GM12878 (cell line): ENCODE measurements around the gene HECTD2.

Experiments
- CHD4 ChIP-seq: fragments of 200-600 bp; sonication (generic); IDR thresholded peaks from 2 replicates; pipeline ENCODE4 v1.6.1; 2016; ENCODE audit warnings: mild to moderate bottlenecking
- CREB1 ChIP-seq: IDR thresholded peaks from 2 replicates; pipeline ENCODE4 v1.6.1; 2012; ENCODE audit warnings: low read depth, mild to moderate bottlenecking, inconsistent platforms
- CTCF ChIP-seq, 3 experiments: IDR thresholded peaks in 2 of 3; conservative IDR thresholded peaks in 1 of 3; 2 replicates each; pipeline ENCODE4 v1.5.1; 2011; ENCODE audit warnings: low read depth in 3 of 3, low read length in 3 of 3, mild to moderate bottlenecking in 3 of 3, control low read depth in 2 of 3, moderate library complexity in 2 of 3, inconsistent platforms in 1 of 3, mixed read lengths in 1 of 3; ENCODE audit not compliant: control insufficient read depth in 2 of 3, insufficient read depth in 1 of 3; ENCODE audit errors: extremely low read depth in 1 of 3
- EGR1 ChIP-seq, 2 experiments: IDR thresholded peaks; 1 replicate in 1 of 2; 2 replicates in 1 of 2; pipeline ENCODE4 v1.6.1; 2011 to 2012; ENCODE audit warnings: low read depth in 2 of 2, low read length in 2 of 2, borderline replicate concordance in 1 of 2, mild to moderate bottlenecking in 1 of 2, moderate library complexity in 1 of 2
- EP300 ChIP-seq, 2 experiments: fragments of 150-350 bp in 1 of 2; IDR thresholded peaks; 2 replicates each; pipeline ENCODE4 v1.6.1; 2011 to 2012; ENCODE audit warnings: low read depth in 2 of 2, low read length in 2 of 2, borderline replicate concordance in 1 of 2, improper control_type of control experiment in 1 of 2, inconsistent platforms in 1 of 2; ENCODE audit not compliant: control insufficient read depth in 1 of 2
- FOS ChIP-seq: IDR thresholded peaks from 3 replicates; pipeline ENCODE4 v1.6.1; 2011; ENCODE audit warnings: borderline replicate concordance; ENCODE audit not compliant: insufficient read length; ENCODE audit errors: extremely low read depth
- FOXK2 ChIP-seq: fragments of 450-650 bp; IDR thresholded peaks from 2 replicates; pipeline ENCODE4 v1.6.1; 2017; ENCODE audit warnings: mild to moderate bottlenecking, moderate library complexity
- KDM1A ChIP-seq: fragments of 200-600 bp; sonication (generic); IDR thresholded peaks from 2 replicates; pipeline ENCODE4 v1.6.1; 2016; ENCODE audit warnings: borderline replicate concordance
- NFYA ChIP-seq: IDR thresholded peaks from 2 replicates; pipeline ENCODE4 v1.6.1; 2011; ENCODE audit warnings: low read depth, mild to moderate bottlenecking, low read length, improper control_type of control experiment, borderline replicate concordance
- NRF1 ChIP-seq: conservative IDR thresholded peaks from 2 replicates; pipeline ENCODE4 v1.6.1; 2011; ENCODE audit warnings: mild to moderate bottlenecking, low read depth, low read length, improper control_type of control experiment
- POLR2AphosphoS5 ChIP-seq: IDR thresholded peaks from 2 replicates; pipeline ENCODE4 v1.6.1; 2011; ENCODE audit warnings: mild to moderate bottlenecking, low read length, inconsistent platforms
- RFX5 ChIP-seq: IDR thresholded peaks from 2 replicates; pipeline ENCODE4 v1.6.1; 2011; ENCODE audit warnings: low read depth, low read length, improper control_type of control experiment
- YY1 ChIP-seq: IDR thresholded peaks from 2 replicates; pipeline ENCODE4 v1.6.1; 2011; ENCODE audit warnings: low read depth, mild to moderate bottlenecking, low read length
- ZNF274 ChIP-seq: IDR thresholded peaks from one replicate; pipeline ENCODE4 v1.8.0; 2011; ENCODE audit not compliant: insufficient read length, insufficient read depth

- TF ChIP-seq FOS (no peak), CTCF (IDR thresholded peaks at IDR 0.05 in 2 of 3, conservative IDR thresholded peaks at IDR 0.05 in 1 of 3; ENCODE audit: control insufficient read depth in 2 of 3, extremely low read depth in 1 of 3, insufficient read depth in 1 of 3, low read depth in 3 of 3, low read length in 3 of 3) (no peak), NFYA (no peak), KDM1A (no peak), YY1 (no peak), RFX5 (no peak), CREB1 (no peak), CHD4 (no peak), POLR2AphosphoS5 (no peak), FOXK2 (no peak), ZNF274 (no peak), EGR1 (IDR thresholded peaks at IDR 0.05; ENCODE audit: borderline replicate concordance in 1 of 2, low read depth in 2 of 2, low read length in 2 of 2) (no peak), NRF1 (no peak), EP300 (IDR thresholded peaks at IDR 0.05; ENCODE audit: borderline replicate concordance in 1 of 2, control insufficient read depth in 1 of 2, low read depth in 2 of 2, low read length in 2 of 2) (no peak)
Measured at GRCh38 chr10:91536733-91537132, 126.6 kb downstream of the HECTD2 start.
